Measurements from ENCODE around the gene MYOF. TPM values are rescaled to one million over a fixed set of nuclear protein-coding genes. Genes with fewer than 3 reads are reported as not detected.

Gene MYOF, protein sequence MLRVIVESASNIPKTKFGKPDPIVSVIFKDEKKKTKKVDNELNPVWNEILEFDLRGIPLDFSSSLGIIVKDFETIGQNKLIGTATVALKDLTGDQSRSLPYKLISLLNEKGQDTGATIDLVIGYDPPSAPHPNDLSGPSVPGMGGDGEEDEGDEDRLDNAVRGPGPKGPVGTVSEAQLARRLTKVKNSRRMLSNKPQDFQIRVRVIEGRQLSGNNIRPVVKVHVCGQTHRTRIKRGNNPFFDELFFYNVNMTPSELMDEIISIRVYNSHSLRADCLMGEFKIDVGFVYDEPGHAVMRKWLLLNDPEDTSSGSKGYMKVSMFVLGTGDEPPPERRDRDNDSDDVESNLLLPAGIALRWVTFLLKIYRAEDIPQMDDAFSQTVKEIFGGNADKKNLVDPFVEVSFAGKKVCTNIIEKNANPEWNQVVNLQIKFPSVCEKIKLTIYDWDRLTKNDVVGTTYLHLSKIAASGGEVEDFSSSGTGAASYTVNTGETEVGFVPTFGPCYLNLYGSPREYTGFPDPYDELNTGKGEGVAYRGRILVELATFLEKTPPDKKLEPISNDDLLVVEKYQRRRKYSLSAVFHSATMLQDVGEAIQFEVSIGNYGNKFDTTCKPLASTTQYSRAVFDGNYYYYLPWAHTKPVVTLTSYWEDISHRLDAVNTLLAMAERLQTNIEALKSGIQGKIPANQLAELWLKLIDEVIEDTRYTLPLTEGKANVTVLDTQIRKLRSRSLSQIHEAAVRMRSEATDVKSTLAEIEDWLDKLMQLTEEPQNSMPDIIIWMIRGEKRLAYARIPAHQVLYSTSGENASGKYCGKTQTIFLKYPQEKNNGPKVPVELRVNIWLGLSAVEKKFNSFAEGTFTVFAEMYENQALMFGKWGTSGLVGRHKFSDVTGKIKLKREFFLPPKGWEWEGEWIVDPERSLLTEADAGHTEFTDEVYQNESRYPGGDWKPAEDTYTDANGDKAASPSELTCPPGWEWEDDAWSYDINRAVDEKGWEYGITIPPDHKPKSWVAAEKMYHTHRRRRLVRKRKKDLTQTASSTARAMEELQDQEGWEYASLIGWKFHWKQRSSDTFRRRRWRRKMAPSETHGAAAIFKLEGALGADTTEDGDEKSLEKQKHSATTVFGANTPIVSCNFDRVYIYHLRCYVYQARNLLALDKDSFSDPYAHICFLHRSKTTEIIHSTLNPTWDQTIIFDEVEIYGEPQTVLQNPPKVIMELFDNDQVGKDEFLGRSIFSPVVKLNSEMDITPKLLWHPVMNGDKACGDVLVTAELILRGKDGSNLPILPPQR (N-terminal part only)
- total RNA-seq (10 to 100 TPM in 1 of 2 donors, 1 to 10 TPM in 1; 9.4 to 12.3 TPM), polyA plus RNA-seq (ENCODE audit: insufficient read depth, low read depth, low replicate concordance) (21.4 TPM)
- long read RNA-seq, donor 1, result 0 reads
- long read RNA-seq, donor 2, partial matches to known transcripts, result 0 of 1 reads
- long read RNA-seq, donor 2, other reads (novel, unspliced or antisense), result 0 of 1 reads

DNA sequence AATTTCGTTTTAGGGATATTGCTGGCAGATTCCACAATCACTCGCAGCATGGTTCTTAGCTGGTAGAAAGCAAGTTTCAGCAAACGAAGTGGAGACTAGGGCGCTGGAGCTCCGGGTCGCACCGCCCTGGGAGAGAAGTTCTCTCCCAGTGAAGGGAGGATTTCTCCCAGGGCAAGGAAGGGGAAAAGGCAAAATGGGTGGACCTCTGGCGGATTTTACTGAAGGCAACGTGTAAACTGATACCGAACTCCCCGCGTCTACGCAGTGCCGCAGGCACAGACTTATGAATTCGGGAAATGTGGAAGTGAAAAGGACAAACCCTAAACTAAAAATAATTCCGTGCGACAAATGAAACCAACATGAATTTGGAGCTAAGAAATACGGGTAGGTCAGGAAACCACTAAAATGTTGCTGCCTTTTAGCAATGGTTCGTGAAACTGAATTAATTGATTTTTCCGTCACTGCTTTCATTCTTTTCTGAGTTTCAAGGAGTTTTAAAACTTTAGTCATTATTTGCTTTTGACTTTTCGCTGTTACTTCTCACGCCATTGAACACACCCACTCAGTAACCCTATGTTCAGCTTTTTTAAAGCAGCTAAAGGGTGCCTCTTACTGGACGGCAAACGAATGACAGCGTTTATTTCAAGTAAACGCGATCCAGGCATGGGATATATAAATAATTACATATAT lies at the start of gene MYOF:
MYOF (minus strand) TSS at position 190 of the 690 bp plus-strand sequence; CDS start at position 50, 140 bp downstream.
- Histone ChIP-seq H3K36me3 (ENCODE audit: low read depth, missing control alignments) (no peaks in the 10 kb centered on the region), H3K4me3 (peak within 1 kb of the TSS; percentile 25 to 67), H3K27ac (peak within 1 kb of the TSS; percentile 85 to 88), H3K9me3 (no peaks in the 10 kb centered on the region), H3K27me3 (no peaks in the 10 kb centered on the region), H3K4me1 (peaks cover 3% of the 10 kb centered on the region)
- TF ChIP-seq POLR2A (IDR thresholded peaks at IDR 0.05), result no peak
- TF ChIP-seq, protein P1, sequence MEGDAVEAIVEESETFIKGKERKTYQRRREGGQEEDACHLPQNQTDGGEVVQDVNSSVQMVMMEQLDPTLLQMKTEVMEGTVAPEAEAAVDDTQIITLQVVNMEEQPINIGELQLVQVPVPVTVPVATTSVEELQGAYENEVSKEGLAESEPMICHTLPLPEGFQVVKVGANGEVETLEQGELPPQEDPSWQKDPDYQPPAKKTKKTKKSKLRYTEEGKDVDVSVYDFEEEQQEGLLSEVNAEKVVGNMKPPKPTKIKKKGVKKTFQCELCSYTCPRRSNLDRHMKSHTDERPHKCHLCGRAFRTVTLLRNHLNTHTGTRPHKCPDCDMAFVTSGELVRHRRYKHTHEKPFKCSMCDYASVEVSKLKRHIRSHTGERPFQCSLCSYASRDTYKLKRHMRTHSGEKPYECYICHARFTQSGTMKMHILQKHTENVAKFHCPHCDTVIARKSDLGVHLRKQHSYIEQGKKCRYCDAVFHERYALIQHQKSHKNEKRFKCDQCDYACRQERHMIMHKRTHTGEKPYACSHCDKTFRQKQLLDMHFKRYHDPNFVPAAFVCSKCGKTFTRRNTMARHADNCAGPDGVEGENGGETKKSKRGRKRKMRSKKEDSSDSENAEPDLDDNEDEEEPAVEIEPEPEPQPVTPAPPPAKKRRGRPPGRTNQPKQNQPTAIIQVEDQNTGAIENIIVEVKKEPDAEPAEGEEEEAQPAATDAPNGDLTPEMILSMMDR (IDR thresholded peaks at IDR 0.05), result peak; percentile 43 to 61 (median 57)
- peak; percentile 53 for DNase-seq
- 0 to 1% methylated on average over 27 of the region's 27 CpGs for WGBS, 2 donors
- intact Hi-C loops (cut with DNase I; ENCODE audit: low total_unique reads), result loop anchor here (5.0 kb wide), 1 partner anchor 105 kb away; no protein-coding TSS in a partner anchor

DNA sequence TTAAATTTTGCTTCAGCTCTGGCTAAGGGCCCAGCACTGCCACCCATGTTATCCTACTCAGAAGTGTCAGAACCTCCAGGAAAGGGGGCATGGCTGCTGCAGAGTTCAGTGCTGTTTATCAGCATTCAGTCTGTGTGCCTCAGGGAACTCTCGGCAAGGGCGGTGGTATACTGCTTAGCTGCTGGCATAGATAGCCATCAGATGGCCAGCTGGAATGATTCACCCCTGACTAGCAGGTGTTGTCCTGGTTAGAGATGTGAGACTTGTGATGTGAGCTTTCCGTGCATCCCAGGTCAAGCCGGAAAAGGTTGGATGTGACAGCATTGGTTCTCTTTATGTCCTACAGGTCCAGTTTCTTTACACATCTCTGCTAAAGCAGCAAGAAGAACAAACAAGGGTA lies 36.4 kb upstream of the MYOF start:
- Histone ChIP-seq H3K27me3 (no peaks in the 10 kb centered on the region), H3K4me3 (no peak overlapping the region), H3K9me3 (no peaks in the 10 kb centered on the region), H3K27ac (no peak overlapping the region), H3K4me1 (no peaks in the 10 kb centered on the region), H3K36me3 (ENCODE audit: low read depth, missing control alignments) (no peaks in the 10 kb centered on the region)
- intact Hi-C loops (cut with DNase I; ENCODE audit: low total_unique reads), result no loop called here
- no peak for DNase-seq
- TF ChIP-seq, protein P1 (IDR thresholded peaks at IDR 0.05), result no peak
- no peak for TF ChIP-seq POLR2A (IDR thresholded peaks at IDR 0.05)
- 100% methylated on average over 4 of the region's 4 CpGs for WGBS, 2 donors

DNA sequence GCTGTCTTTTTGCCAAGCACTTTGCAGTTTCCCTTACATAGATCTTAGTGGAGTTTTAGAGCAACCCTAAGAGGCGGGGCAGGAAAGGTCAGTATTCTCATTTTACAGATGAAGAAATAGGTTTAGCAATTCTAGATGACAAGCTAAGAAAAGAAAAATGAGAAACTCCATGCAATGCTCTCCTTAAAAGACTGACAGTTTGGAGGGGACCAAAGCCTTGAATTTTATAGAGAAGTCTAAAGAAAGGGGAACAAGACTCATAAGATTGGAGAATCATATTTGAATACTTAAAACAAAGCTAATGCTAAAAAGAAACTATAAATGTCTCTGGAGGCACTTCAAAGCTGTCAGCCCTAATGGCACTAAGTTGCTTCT lies 33.9 kb upstream of the MYOF start:
- peak overlapping the region in 1 of 2 donors; percentile 30 for H3K27ac ChIP-seq
- no peak overlapping the region for H3K4me3 ChIP-seq
- TF ChIP-seq, protein P1 (IDR thresholded peaks at IDR 0.05), result no peak
- no peak for TF ChIP-seq POLR2A (IDR thresholded peaks at IDR 0.05)
- H3K27me3 ChIP-seq, result no peaks in the 10 kb centered on the region
- WGBS, 2 donors, result 92 to 98% methylated on average over 1 of the region's 1 CpG
- no peaks in the 10 kb centered on the region for H3K9me3 ChIP-seq
- no peaks in the 10 kb centered on the region for H3K36me3 ChIP-seq (ENCODE audit: low read depth, missing control alignments)
- no peak for DNase-seq
- intact Hi-C loops (cut with DNase I; ENCODE audit: low total_unique reads), result no loop called here
- H3K4me1 ChIP-seq, result no peaks in the 10 kb centered on the region
